SIG-M5 (cell line): ENCODE data around the gene PLXNA4.

ENCODE experiments used
- DNase-seq: peaks from one replicate; lab custom pipeline; 2025; lab: John Stamatoyannopoulos, UW

Gene PLXNA4

DNA sequence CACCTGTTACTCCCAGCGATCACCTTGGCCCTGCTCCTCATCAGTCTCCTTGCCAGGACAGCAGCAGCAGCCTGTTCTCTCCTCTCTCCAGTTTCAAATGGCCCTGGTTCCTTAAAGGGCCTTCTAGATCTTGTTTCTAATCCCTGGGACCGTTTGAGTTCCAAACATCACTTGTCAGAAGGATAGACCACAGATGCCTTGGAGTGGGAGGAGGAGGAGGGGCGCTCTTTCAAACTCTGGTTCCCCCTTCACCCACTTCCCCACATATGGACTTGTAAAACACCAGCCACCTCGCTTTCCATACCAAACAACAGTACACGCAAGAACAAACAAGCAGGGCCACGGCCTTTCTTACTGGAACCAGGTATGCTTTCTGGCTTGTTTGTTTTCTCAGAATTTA lies 104.8 kb downstream of the PLXNA4 start:
- no peak for DNase-seq

DNA sequence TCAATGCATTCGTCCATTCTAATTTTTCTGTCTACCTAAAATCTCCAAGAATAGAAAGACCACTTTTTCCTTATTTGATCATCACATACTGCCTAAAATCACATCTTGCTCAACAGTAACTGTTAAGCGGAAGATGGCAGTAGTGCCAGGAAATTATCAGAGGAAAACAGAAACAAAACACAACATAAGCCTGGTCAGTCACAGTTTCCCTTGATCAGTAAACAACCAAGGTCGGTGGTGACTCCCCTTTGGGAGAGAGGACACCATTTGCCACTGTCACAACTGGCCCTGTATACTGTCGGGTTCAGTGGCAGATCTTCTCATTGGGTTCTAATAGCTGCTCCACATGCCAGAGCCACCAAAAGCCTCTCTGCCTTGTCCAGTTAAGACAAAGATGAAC lies 106.6 kb downstream of the PLXNA4 start:
- DNase-seq: no peak

- no peak for DNase-seq
Observed at GRCh38 chr7:132469264-132469663, 107.0 kb downstream of the PLXNA4 start.

GRCh38 chr7:132466367-132466766 lies 109.9 kb downstream of the PLXNA4 start:
- DNase-seq: no peak

DNA sequence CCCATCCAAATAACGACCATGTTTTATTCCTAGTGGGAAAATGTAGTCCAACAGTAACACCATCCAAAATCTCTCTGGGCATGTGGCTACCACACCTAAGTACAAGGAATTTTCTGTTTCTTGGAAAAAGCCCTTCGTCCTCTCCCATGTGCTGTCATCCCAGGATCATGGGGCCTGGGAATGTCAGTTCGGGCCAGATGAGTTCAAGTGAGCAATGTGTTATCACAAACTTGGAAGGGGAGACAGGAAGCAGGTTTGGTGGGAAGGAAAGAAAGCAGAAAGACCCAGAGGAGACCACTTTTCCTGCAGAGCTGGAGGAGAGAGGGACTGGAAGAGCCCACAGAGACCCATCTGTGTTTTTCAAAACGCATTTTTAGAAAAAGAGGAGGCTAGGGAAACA lies 110.8 kb downstream of the PLXNA4 start:
- no peak for DNase-seq

- no peak for DNase-seq
Observed at GRCh38 chr7:132464740-132465139, 111.5 kb downstream of the PLXNA4 start.

DNA sequence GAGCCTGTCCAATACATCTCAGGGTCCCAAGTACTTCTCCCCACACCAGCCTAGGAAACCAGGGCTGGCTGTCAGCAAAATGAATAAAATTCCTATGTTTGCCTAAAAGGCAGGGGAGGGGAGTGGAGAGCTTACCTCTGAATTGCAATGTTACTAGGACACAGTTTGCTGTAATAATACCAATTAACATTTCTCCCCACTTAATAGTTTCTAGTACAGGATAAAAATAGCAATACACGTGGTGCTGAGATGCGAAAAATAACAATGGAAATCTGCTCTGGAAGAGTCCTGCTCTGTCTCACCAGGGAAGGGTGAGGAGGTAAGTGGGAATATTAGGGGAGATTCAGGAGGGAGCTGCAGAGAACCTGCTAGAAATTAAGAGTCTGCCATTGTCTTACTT lies 112.3 kb downstream of the PLXNA4 start:
- no peak for DNase-seq

DNA sequence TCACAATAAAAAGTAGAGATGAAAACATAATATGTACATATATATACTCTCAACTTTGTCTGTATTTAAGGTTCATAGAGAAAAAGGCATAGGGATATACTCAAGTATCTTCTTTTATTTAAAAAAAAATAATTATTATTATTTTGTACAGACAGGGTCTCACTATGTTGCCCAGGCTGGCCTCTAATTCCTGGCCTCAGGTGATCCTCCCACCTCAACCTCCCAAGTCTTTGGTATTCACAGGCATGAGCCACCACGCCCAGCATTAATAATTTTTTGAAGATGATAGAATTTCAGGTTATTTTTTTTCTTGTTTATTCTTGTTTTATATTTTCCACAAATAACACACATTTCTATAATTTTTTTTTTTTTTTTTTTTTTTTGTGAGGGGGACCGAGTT lies 113.8 kb downstream of the PLXNA4 start:
- no peak for DNase-seq

GRCh38 chr7:132461032-132461592 lies 115.2 kb downstream of the PLXNA4 start:
- DNase-seq: no peak

- DNase-seq: no peak
Observed at GRCh38 chr7:132458729-132459128, 117.5 kb downstream of the PLXNA4 start.

DNA sequence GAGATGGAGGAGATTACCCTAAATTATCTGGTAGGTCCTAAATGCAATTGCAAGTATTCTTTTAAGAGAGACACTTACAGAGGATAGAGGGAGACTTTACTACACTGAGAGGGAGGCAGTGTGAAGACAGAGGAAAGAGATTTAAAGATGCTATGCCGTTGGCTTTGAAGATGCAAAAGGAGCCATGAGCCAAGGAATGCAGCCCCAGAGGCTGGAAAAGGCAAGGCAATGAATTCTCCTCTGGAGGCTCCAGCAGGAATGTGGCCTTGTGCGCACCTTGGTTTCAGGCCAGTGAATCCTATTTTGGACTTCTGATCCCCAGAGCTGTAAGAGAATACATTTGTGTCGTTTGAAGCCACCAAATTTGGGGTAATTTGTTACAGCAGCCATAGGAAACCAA lies 118.6 kb downstream of the PLXNA4 start:
- no peak for DNase-seq

GRCh38 chr7:132456418-132456817 lies 119.9 kb downstream of the PLXNA4 start:
- DNase-seq: no peak

DNA sequence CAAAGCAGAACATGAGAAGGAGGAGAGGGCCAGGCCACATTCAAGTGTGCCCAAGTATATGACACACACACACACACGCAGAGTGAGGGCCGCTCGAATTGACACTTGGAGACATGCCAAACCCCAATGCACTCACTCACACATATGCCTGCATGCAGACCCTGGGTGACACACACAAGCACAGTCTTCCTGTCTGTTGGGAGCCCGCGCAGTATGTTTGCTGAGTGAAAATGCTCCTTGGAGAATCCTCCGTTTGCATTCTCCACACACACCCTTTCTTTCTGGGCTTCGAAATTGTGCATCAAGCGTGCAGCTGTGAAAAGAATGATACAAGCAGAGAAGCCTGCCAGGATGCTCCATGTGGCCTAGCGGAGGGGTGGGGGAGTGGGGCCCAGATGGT lies 120.9 kb downstream of the PLXNA4 start:
- no peak for DNase-seq

DNA sequence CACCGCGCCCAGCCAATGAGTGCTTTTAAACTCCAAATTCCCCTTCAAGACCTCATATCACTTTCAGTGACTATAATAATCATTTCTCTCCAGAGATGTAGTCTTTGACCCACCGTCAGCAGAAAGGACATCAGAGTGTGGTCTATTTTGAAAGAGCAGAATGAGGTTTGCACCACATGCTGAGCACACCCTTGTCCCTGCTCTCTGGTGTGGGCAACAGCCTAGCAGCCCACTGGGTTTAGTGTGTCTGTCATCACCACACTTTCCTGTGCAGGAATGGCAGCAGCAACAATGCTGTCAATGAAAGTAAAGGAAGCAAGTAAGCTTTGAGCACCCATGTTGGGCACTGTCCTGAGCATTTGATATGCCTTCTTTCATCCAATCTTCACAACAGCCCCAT lies 122.4 kb downstream of the PLXNA4 start:
- no peak for DNase-seq

- DNase-seq: no peak
Observed at GRCh38 chr7:132451161-132451560, 125.1 kb downstream of the PLXNA4 start.

DNA sequence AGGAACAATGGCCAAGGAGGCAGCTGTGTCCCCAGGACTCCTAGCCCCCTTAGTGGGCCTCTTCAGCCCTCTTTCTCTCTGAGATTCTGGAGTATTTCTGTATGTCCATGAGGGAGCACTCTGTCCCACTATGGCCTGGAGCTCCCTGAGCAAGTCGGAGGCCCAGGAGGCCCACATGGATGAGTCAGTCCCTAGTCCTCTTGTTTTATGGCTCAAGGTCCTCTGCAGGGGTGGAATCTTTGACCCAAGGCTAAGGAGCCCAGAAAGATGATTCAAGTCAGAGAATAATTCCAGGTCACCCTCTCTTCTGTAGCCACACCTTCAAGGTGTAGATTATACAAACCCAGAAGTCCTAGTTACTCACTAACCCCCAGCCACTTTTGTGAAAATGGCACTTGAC lies 125.6 kb downstream of the PLXNA4 start:
- DNase-seq: no peak

- DNase-seq: no peak
Observed at GRCh38 chr7:132450188-132450587, 126.1 kb downstream of the PLXNA4 start.

DNA sequence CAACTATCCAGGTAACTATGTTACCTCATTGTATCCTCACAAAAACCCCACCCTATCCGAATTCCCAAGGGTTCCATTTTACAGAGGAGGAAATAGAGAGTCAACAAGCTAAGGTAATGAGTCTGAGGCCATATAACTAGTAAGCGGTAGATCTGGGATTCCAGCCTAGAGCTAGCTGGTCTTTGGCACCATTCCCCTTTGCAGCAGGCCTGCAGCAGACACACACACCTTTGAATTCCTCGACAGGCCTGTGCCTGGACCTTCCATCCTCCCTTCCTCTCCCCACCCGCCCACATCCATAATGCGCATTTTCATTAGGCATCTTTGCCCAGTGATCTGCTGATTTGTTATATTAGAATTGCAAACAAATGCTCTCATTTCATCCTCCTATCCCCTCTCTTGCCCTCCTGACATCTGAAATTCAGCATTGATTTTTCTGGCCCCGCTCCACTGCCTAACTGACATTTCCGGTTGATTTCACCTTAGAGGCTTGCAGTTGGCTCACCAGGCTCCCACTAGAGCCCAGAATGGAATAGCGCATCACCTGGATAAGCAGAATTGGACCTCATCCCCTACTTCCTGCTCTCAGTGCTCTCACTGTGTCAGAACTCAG lies 129.5 kb downstream of the PLXNA4 start:
- DNase-seq: no peak

DNA sequence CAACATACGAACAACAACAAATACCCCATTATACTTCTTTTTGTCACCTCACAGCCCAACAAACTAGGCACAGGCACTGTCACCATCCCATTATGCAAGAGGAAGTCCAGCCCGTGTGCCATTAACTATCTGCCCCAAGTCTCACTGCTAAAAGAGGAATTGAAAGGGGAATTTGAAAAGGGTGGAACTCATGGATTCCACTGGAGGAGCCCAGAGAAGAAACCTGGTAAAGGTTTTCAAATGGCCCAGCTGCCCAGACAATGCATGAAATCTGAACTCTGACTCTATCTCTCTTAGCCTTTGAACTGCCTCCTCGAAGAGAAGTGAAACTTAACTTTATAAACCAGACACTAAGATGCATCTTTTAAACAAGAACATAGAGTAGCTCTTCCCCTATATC lies 130.0 kb downstream of the PLXNA4 start:
- DNase-seq: no peak

GRCh38 chr7:132443761-132444520 lies 132.3 kb downstream of the PLXNA4 start:
- no peak for DNase-seq

DNA sequence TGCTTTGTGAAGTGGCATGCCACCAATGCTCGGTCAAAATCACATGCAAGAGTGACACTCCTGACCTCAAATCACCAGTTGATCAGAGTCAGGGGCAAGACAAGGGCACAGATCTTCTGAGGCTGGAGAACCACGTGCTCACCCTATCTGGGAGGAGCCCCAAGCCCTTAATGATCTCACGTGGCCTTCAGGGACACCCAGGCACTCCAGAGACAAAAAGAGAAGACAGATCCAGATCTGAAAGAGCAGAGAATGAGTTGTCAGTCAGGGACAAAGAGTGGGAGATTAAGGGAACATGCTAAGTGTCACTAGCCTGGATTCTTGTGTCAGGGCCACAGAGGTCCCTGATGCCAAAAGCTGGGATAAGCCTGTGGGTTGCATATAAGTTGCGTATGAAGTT lies 134.3 kb downstream of the PLXNA4 start:
- no peak for DNase-seq

DNA sequence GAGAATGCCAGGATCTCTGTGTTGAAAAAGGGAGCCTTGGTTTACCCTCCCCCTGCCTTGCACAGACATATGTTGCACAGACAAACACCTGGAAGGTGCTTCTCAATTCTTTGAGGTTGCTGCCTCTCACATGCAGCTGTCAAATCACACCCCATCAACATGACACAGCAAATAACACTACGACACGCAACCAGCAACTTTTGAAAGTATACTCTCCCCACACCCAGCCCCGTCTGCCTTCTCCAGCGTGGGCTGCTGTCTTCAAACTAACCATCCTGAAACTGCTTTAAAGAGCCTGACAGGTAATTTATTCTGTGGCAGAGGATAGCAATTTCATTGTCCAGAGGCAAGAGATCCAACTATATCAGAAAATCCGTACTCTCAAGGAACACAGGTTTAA lies 136.1 kb downstream of the PLXNA4 start:
- no peak for DNase-seq

GRCh38 chr7:132438926-132439325 lies 137.3 kb downstream of the PLXNA4 start:
- no peak for DNase-seq

DNA sequence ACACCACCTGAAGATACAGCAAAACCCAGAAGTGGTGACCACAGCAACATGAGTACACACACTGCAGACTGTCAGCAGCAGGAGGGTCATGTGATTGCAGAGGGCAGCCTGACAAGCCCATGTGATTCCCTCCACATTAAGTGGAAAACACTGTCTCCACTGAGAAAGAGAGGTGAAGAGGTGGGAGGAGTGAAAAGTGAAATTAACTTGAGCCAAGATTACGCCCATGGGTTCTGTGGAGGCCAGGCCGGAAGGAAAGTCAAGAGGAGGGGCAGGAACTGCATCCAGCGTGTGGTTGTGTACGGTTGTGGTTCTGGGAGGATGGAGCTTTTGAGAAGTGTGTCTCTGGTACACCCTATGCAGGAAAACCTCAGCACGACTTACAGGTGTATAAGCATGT lies 138.5 kb downstream of the PLXNA4 start:
- DNase-seq: no peak
